Right ventricle myocardium inferior (tissue), 1 donor: Measurements from ENCODE around the gene NLRP1. TPM values are rescaled to one million over a fixed set of nuclear protein-coding genes. Genes with fewer than 3 reads are reported as not detected.

ENCODE experiments used
- ATAC-seq: fragments of 200-7000 bp; cut with Tn5 transposase; one replicate; pipeline ENCODE4 v1.9.1; 2020; ENCODE audit warnings: mild to moderate bottlenecking, moderate library complexity
- DNase-seq: peaks from one replicate; pipeline ENCODE4 v3.0.0; 2021; ENCODE audit errors: missing footprints
- intact Hi-C: fragments of 100-400 bp; cut with DNase I; formaldehyde crosslinking; loops from one replicate; pipeline ENCODE4 v1.11.0; 2022
- total RNA-seq: library from RNA; stranded (reverse); fragmentation: NEBNext Ultra II Directional; extraction: Animal tissue kit (Norgen Biotek cat#: 25700); gene quantifications from one replicate; pipeline ENCODE4 v1.2.1, GENCODE V29; 2021
- donor health status: DM: no; HTN: yes; CAD: no; lungs with severe emphysema.

Gene NLRP1
- total RNA-seq, 1 donor from 2014 or later: 9.0 TPM

DNA sequence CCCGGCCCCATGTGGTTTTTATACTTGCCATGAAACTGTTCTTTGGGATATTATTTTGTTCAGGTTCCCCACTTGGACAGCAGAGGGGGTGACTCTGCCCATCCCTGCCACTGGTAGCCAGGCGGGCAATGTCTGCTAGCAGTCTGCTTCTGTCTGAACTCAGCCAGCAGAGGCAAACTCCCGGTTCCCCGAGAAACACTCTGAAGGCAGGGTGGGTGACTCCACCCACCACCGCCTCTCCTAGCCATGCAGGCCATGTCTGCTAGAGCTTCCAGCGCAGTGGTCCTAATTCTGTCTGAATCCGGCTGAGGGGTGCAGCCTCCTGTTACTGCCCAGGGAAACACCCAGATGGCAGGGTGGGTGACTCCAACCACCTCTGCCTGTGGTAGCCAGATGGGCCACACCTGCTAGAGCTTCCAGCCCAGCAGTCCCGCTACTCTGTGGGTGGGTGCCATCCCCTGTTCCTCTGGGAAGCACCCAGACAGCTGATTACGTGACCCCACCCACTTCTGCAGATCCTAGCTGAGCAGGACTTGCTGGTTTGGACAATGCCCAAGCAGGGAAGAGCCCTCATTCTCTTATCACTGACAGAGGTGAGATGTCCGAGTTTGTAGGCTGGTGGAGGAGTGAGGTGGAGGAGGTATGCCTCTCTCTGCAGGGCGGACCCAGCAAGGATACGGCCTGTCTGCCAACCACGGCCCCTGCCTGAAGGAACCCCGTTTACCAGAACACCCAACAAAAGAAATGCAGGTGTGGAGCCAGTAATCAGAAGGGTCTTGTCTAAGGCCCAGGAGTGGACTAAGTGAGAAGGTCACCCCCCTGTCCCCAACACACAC lies 22.4 kb downstream of the NLRP1 start:
- ATAC-seq (no peak), DNase-seq (no peak)
- intact Hi-C loops: no loop called here

- ATAC-seq: no peak
- intact Hi-C loops: no loop called here
- no peak for DNase-seq
Observed at GRCh38 chr17:5560361-5560988, 23.8 kb downstream of the NLRP1 start.

- ATAC-seq (no peak), DNase-seq (no peak)
- intact Hi-C loops: no loop called here
Observed at GRCh38 chr17:5558815-5559785, 25.2 kb downstream of the NLRP1 start.

DNA sequence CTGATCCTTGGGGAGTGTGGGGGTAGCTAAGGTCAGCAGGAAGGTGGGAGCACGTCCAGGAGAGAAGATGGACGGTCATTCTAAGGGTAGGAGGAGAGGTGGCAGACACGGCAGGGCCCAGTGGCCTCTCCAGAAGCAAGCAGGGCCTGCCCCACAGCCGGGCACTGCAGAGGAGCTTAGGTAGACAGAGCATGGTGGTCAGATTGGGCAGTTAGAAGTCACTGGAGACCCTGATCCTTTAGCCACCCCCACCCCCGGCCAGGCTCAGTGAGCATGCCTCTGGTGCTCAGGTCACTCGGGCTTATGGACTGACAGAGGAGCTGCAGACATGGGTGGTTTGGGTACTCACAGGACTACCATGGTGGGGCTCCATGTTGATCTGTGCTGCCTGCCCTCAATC lies 26.3 kb downstream of the NLRP1 start:
- DNase-seq: no peak
- ATAC-seq: no peak
- intact Hi-C loops: no loop called here

DNA sequence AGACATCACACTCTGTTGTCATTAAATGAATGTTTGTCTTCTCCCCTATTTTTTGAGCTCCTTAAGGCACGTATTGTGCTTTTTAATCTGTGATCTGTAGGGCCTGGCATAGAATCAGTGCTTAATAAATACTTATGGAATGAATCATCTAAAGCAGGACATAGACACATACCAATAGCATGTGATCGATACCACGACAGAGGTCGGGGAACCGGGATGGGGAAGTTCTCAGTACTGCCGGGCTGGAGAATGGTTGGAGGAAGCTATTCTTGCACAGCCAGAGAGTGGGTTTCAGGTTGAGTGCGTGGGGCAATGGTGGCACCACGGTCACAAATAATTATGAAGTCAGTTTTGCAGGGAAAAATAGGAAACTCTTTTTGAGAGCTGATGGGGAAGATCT lies 26.8 kb downstream of the NLRP1 start:
- intact Hi-C loops: no loop called here
- no peak for DNase-seq
- ATAC-seq: no peak

GRCh38 chr17:5555254-5555653 lies 29.1 kb downstream of the NLRP1 start:
- intact Hi-C loops: no loop called here
- DNase-seq: no peak
- ATAC-seq: no peak

DNA sequence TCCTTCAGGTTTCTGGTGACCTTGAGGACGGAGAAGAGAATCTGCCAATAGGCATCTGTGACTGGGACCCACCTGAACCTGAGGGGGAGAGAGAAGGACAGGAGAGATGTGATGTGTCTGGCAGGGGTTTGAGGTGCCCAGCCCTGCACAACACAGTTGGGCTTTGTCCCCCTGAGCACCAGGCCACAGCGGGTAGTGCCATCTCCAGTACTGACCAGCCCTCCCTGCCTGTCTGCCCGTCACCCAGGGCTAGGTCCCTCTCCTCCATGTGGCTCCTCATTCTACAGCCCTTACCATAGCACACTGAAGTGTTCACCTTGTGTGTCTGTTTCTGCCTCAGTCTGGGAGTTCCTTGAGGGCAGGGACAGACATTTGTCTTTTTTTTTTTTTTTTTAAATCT lies 30.8 kb downstream of the NLRP1 start:
- DNase-seq (no peak), ATAC-seq (no peak)
- intact Hi-C loops: no loop called here

- DNase-seq (no peak), ATAC-seq (no peak)
- intact Hi-C loops: no loop called here
Observed at GRCh38 chr17:5552841-5553240, 31.5 kb downstream of the NLRP1 start.

GRCh38 chr17:5545051-5545987 lies 39.0 kb downstream of the NLRP1 start:
- DNase-seq: no peak
- intact Hi-C loops: no loop called here
- ATAC-seq: no peak

DNA sequence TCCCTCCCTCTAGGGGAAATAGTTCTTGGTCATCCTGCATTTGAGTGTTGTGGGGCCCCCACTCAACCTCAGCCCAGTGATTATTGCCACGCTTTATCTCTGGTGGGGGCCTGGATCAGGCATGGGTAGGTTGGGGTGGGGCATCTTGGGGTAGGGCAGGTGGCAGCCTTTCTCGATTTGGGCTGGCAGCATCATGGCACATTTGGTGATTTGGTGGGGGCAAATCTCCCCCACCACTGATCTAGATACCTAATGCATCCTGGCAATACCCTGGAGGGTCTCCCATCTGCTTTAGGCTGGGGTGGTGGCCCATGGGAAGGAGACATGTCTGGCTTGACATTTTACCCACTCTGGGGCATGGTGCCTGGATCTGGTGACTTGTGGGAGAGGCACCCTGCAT lies 40.2 kb downstream of the NLRP1 start:
- intact Hi-C loops: no loop called here
- no peak for DNase-seq
- ATAC-seq: no peak

- no peak for DNase-seq
- no peak for ATAC-seq
- intact Hi-C loops: no loop called here
Observed at GRCh38 chr17:5541610-5542202, 42.6 kb downstream of the NLRP1 start.

DNA sequence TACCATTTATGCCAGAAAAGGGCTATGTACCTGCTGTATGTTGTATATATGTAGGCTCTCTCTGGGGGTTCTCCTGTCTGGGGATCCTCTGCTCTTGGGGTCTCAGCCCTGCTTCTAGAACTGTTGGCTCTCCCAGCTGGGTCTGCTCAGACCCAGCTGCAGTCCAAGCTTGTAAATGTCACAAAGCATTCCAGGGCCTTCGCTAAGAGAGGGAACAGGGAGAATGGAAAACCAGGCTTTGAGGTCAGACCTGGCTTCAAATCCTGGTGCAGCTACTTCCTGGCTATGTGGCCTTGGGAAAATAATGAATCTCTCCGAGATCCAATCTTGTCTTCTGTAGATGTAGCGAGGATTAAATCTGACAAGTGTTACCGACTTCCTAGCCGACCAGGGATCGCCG lies 44.0 kb downstream of the NLRP1 start:
- no peak for ATAC-seq
- intact Hi-C loops: no loop called here
- no peak for DNase-seq

- ATAC-seq (no peak), DNase-seq (no peak)
- intact Hi-C loops: no loop called here
Observed at GRCh38 chr17:5539286-5539685, 45.0 kb downstream of the NLRP1 start.

DNA sequence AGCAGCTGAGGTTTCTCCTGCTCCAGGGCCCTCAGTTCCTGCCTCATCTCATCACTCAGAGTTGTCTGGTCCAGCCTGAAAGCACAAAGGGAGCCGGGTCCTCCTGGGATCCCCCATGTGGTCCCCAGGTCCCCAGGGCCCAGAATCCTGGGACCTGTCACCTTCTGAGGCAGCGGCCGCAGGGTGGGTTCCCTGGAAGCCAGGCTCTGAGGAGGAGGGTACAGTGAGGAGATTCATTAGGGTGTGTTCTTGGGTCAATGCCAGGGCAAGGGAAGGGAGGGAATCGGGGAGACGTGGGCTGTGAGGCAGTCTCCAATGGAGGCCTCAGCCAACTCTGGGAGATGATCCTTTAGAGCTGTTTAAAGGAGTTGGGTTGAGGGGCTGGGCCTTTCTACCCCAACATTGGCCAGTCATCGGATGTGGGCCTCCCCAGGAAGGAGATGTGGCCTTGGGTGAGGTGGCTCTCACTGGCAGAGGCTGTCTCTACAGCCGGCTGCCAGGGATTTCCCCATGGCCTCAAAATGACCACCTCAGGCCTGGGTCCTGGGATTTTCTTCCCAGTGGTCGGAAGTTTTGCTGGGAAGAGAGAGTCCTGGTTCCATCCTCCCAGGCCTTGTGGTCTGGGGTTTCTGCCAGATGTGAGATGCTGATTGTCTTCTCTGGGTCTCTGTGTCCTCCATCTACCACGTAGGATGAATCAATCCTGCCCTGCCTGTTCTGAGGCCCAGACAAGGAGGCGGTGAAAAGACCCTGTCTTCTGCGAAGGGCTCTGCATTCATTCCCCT lies 47.3 kb downstream of the NLRP1 start:
- intact Hi-C loops: no loop called here
- DNase-seq (no peak), ATAC-seq (no peak)

DNA sequence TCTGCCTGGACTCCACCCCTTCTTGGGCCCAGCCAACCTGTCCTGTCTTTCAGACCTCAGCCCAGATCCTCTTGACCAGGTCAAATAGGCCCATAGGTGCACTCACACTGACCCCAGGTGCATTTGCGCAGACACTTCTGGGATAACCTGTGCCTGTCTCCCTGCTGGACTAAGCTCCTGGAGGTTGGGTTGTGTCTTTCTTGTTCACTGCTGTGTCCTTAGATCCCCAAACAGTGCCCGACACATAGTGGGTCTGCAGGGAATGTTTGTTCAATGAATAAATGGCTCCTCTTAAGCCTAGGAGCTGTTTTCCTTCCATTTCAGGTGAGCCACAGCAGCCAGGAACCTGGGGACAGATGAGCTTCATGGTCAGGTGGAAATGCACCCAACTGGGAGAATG lies 48.9 kb downstream of the NLRP1 start:
- ATAC-seq (no peak), DNase-seq (no peak)
- intact Hi-C loops: no loop called here

DNA sequence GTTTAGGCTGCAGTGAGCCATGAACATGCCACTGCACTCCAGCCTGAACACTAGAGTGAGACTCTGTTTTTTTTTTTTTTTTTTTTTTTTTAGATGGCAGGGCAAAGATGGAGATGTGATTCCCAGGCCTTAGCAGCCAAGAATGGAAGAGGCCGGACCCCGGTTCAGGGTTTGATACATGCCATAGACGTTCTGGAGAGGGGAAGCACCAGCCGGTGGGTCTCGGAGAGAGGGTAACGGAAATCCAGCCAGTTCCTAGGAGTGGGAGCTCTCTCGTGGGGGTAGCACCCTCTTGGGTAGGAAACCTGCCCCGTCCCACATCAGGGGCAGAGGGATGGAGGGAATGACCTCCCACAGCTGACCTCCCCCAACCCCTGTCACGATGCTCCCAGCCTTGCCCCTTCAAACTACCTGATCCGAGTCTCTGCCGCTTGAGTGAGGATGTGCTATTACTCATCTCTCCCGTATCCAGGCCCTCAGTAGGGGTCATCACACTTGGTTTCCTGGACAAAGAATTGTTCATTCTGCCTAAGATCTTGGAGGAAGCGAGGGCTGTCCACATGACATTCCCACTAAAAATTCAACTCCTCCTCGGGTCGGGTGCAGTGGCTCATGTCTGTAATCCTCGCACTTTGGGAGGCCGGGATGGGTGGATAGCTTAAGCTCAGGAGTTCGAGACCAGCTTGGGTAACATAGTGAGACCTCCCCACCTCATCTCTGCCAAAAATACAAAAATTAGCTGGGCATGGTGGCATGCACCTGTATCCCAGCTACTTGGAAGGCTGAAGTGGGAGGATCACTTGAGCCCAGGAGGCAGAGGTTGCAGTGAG lies 50.6 kb downstream of the NLRP1 start:
- ATAC-seq: no peak
- DNase-seq: no peak
- intact Hi-C loops: no loop called here

- ATAC-seq: no peak
- intact Hi-C loops: no loop called here
- no peak for DNase-seq
Observed at GRCh38 chr17:5532581-5532980, 51.7 kb downstream of the NLRP1 start.
